PC-3 (cell line): ENCODE data around the gene WDR93. TPM values are rescaled to one million over a fixed set of nuclear protein-coding genes. Genes with fewer than 3 reads are reported as not detected.
A peak's percentile ranks its signal among the peaks of the same experiment; 100 is the strongest.

ENCODE experiments used
- ATAC-seq: fragments of 200-7000 bp; cut with Tn5 transposase; 2 replicates; pipeline ENCODE4 v1.9.1; 2020; ENCODE audit warnings: mild to moderate bottlenecking, moderate library complexity
- BruUV-seq: library from RNA; stranded (reverse); fragments of 400-500 nt; replicated peaks from 2 replicates; lab custom pipeline; 2021; lab: Mats Ljungman, UMichigan
- CTCF ChIA-PET: fragments of 300-600 bp; sonication (Branson Sonifier 250); formaldehyde crosslinking; loops from one replicate; lab custom pipeline; 2022; ENCODE audit warnings: antibody characterized with exemption; lab: Charles Lee
- POLR2A ChIA-PET: fragments of 300-600 bp; sonication (Branson Sonifier 250); formaldehyde crosslinking; loops from one replicate; lab custom pipeline; 2022; ENCODE audit warnings: antibody characterized with exemption; ENCODE audit not compliant: unreplicated experiment; lab: Charles Lee
- DNase-seq: peaks from one replicate; pipeline ENCODE4 v3.0.0-alpha.2; 2015
- H2AFZ ChIP-seq: fragments of 300-600 bp; sonication (generic); 2 replicates; pipeline ENCODE4 v1.6.0; 2016; ENCODE audit warnings: antibody characterized with exemption, low read length
- H3F3A ChIP-seq: fragments of 300-600 bp; sonication (generic); one replicate; pipeline ENCODE4 v1.6.0; 2017; ENCODE audit warnings: antibody characterized with exemption, low read length, control low read depth, mild to moderate bottlenecking; ENCODE audit not compliant: unreplicated experiment
- H3K27ac ChIP-seq: fragments of 300-600 bp; sonication (generic); 2 replicates; pipeline ENCODE4 v1.5.1; 2016; ENCODE audit warnings: mild to moderate bottlenecking, low read length
- H3K27me3 ChIP-seq: fragments of 300-600 bp; sonication (generic); 2 replicates; pipeline ENCODE4 v1.6.1; 2016; ENCODE audit warnings: low read length, mixed read lengths
- H3K36me3 ChIP-seq: fragments of 300-600 bp; sonication (generic); 2 replicates; pipeline ENCODE4 v1.6.1; 2016; ENCODE audit warnings: low read depth, mixed run types, low read length, mixed read lengths
- H3K4me1 ChIP-seq: fragments of 300-600 bp; sonication (generic); 2 replicates; pipeline ENCODE4 v1.5.1; 2016; ENCODE audit warnings: low read length; ENCODE audit not compliant: insufficient read depth
- H3K4me2 ChIP-seq: fragments of 300-600 bp; sonication (generic); 2 replicates; pipeline ENCODE4 v1.6.0; 2016; ENCODE audit warnings: low read length
- H3K4me3 ChIP-seq: fragments of 300-600 bp; sonication (generic); 2 replicates; pipeline ENCODE4 v1.5.1; 2016; ENCODE audit warnings: mild to moderate bottlenecking, low read length, mixed read lengths
- H3K79me2 ChIP-seq: fragments of 300-600 bp; sonication (generic); 2 replicates; pipeline ENCODE4 v1.6.1; 2017; ENCODE audit warnings: low read length, mixed read lengths
- H3K9ac ChIP-seq: fragments of 300-600 bp; sonication (generic); 2 replicates; pipeline ENCODE4 v1.6.0; 2016; ENCODE audit warnings: mild to moderate bottlenecking, low read length
- H3K9me2 ChIP-seq: fragments of 300-600 bp; sonication (generic); replicated peaks from 2 replicates; pipeline ENCODE4 v1.6.1; 2016; ENCODE audit warnings: mixed run types, low read length, mixed read lengths
- H3K9me3 ChIP-seq: fragments of 300-600 bp; sonication (generic); 2 replicates; pipeline ENCODE4 v1.6.1; 2016; ENCODE audit warnings: low read length, mixed read lengths
- H4K20me1 ChIP-seq: fragments of 300-600 bp; sonication (generic); 2 replicates; pipeline ENCODE4 v1.6.1; 2016; ENCODE audit warnings: low read length, mixed read lengths
- EZH2 ChIP-seq: fragments of 300-600 bp; sonication (generic); IDR thresholded peaks from one replicate; pipeline ENCODE4 v1.6.1; 2017; ENCODE audit warnings: antibody characterized with exemption, mild to moderate bottlenecking, low read length; ENCODE audit not compliant: unreplicated experiment
- EZH2phosphoT487 ChIP-seq: fragments of 300-600 bp; sonication (generic); IDR thresholded peaks from 2 replicates; pipeline ENCODE4 v1.6.1; 2018; ENCODE audit warnings: mild to moderate bottlenecking, antibody characterized with exemption, low read length, borderline replicate concordance
- intact Hi-C: fragments of 100-400 bp; cut with micrococcal nuclease; formaldehyde crosslinking; loops from 2 replicates; pipeline ENCODE4 v1.9.0; 2023
- total RNA-seq: library from RNA; depleted of rRNA; stranded (reverse); fragments of >200 nt; gene quantifications from 2 replicates; pipeline ENCODE4 v1.2.3, GENCODE V29; 2014
- TF ChIP-seq, protein P1 (sequence below): fragments of 300-600 bp; sonication (generic); conservative IDR thresholded peaks from 2 replicates; pipeline ENCODE4 v1.5.1; 2017; ENCODE audit warnings: antibody characterized with exemption, low read depth, mild to moderate bottlenecking, low read length

The WDR93 gene
- total RNA-seq, 1 experiment from 2014 or later = 0.22 TPM

DNA sequence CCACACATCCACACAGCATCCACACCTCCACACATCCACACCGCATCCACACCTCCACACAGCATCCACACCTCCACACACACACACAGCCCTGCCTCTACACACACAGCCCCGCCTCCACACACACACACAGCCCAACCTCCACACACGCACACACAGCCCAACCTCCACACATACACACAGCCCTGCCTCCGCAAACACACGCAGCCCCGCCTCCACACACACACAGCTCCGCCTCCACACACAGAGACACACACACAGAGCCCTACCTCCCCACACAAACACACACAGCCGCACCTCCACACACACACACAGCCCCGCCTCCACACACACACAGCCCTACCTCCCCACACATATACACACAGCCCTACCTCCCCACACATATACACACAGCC lies 55.8 kb downstream of the WDR93 start:
- Histone ChIP-seq H2AFZ (no peak overlapping the region), H3K27me3 (no peaks in the 10 kb centered on the region), H3K4me3 (no peak overlapping the region), H3K9ac (no peak overlapping the region), H3K36me3 (0 out of 2 replicates have a peak, but pooled peaks cover 3% of the 10 kb centered on the region), H3K4me1 (peaks cover 36% of the 10 kb centered on the region), H3K4me2 (no peak overlapping the region), H3K9me3 (no peaks in the 10 kb centered on the region), H3F3A (no peaks in the 10 kb centered on the region), H3K9me2 (no peaks in the 10 kb centered on the region), H4K20me1 (no peaks in the 10 kb centered on the region), H3K27ac (no peak overlapping the region), H3K79me2 (peaks cover 37% of the 10 kb centered on the region)
- ATAC-seq (no peak), DNase-seq (no peak)
- POLR2A ChIA-PET = interaction anchor here (0.7 kb wide), 1 partner anchor 75 kb away, joined by 4 read pairs; no protein-coding TSS in a partner anchor
- intact Hi-C loops = no loop called here
- CTCF ChIA-PET = no interaction called here
- TF ChIP-seq, protein P1, sequence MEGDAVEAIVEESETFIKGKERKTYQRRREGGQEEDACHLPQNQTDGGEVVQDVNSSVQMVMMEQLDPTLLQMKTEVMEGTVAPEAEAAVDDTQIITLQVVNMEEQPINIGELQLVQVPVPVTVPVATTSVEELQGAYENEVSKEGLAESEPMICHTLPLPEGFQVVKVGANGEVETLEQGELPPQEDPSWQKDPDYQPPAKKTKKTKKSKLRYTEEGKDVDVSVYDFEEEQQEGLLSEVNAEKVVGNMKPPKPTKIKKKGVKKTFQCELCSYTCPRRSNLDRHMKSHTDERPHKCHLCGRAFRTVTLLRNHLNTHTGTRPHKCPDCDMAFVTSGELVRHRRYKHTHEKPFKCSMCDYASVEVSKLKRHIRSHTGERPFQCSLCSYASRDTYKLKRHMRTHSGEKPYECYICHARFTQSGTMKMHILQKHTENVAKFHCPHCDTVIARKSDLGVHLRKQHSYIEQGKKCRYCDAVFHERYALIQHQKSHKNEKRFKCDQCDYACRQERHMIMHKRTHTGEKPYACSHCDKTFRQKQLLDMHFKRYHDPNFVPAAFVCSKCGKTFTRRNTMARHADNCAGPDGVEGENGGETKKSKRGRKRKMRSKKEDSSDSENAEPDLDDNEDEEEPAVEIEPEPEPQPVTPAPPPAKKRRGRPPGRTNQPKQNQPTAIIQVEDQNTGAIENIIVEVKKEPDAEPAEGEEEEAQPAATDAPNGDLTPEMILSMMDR = no peak
- TF ChIP-seq EZH2 = no peak
- no peak for TF ChIP-seq EZH2phosphoT487
- no TSS peak for BruUV-seq

GRCh38 chr15:89747708-89748682 lies 57.4 kb downstream of the WDR93 start:
- Histone ChIP-seq H3K27me3 (no peaks in the 10 kb centered on the region), H3K9ac (peak overlapping the region; percentile 14; the same call in 1 of the 2 replicates), H3K79me2 (peaks cover 38% of the 10 kb centered on the region), H3K4me1 (peaks cover 49% of the 10 kb centered on the region), H3K4me2 (peak overlapping the region; percentile 98), H4K20me1 (no peaks in the 10 kb centered on the region), H2AFZ (no peak overlapping the region), H3F3A (no peaks in the 10 kb centered on the region), H3K27ac (peak overlapping the region; percentile 83; the same call in 1 of the 2 replicates), H3K4me3 (peak overlapping the region; percentile 89), H3K9me3 (no peaks in the 10 kb centered on the region), H3K36me3 (0 out of 2 replicates have a peak, but pooled peaks cover 3% of the 10 kb centered on the region), H3K9me2 (no peaks in the 10 kb centered on the region)
- ChIA-PET CTCF (no interaction called here), POLR2A (no interaction called here)
- ATAC-seq (no peak), DNase-seq (no peak)
- no TSS peak for BruUV-seq
- no peak for TF ChIP-seq EZH2
- TF ChIP-seq EZH2phosphoT487 = no peak
- TF ChIP-seq, protein P1 = no peak
- intact Hi-C loops = no loop called here
